Keratinocyte (primary cell): ENCODE results near the gene DGCR8. TPM values are rescaled to one million over a fixed set of nuclear protein-coding genes. Genes with fewer than 3 reads are reported as not detected.

ENCODE experiments used
- DNase-seq: peaks from one replicate; pipeline ENCODE4 v3.0.0-alpha.2; 2011; ENCODE audit warnings: low read depth, missing footprints, low spot score
- FAIRE-seq: peaks from 2 replicates; lab custom pipeline; 2011; peaks lifted over from hg19 to GRCh38; lab: Jason Lieb, UNC
- H2AFZ ChIP-seq: 2 replicates; pipeline ENCODE4 v1.6.0; 2012; ENCODE audit warnings: low read length, control low read depth, inconsistent platforms; ENCODE audit not compliant: control insufficient read depth
- H3K27ac ChIP-seq: 2 replicates; pipeline ENCODE4 v1.5.1; 2011; ENCODE audit warnings: low read length; ENCODE audit not compliant: control insufficient read depth, insufficient read depth
- H3K27me3 ChIP-seq: 3 replicates; pipeline ENCODE4 v1.6.0; 2011; ENCODE audit warnings: low read length; ENCODE audit not compliant: control insufficient read depth, insufficient read depth; ENCODE audit errors: extremely low read depth
- H3K36me3 ChIP-seq, 2 experiments: 2 replicates in 1 of 2; 3 replicates in 1 of 2; pipeline ENCODE4 v1.5.1; 2011; ENCODE audit warnings: low read length in 2 of 2, mild to moderate bottlenecking in 1 of 2; ENCODE audit not compliant: control insufficient read depth in 2 of 2, insufficient read depth in 2 of 2; ENCODE audit errors: extremely low read depth in 1 of 2
- H3K4me1 ChIP-seq: 3 replicates; pipeline ENCODE4 v1.5.1; 2011; ENCODE audit warnings: low read length; ENCODE audit not compliant: control insufficient read depth, insufficient read depth; ENCODE audit errors: extremely low read depth
- H3K4me2 ChIP-seq: 3 replicates; pipeline ENCODE4 v1.6.0; 2011; ENCODE audit warnings: low read depth, low read length; ENCODE audit not compliant: control insufficient read depth, insufficient read depth; ENCODE audit errors: extremely low read depth
- H3K4me3 ChIP-seq, 3 experiments: fragments of 200-600 bp in 1 of 3; sonication (generic) in 1 of 3; 2 replicates in 2 of 3; 3 replicates in 1 of 3; pipeline ENCODE4 v1.5.1; 2011 to 2016; ENCODE audit warnings: low read length in 3 of 3, mild to moderate bottlenecking in 3 of 3, control low read depth in 2 of 3, inconsistent platforms in 1 of 3, low read depth in 1 of 3, mixed read lengths in 1 of 3, mixed run types in 1 of 3, moderate library complexity in 1 of 3; ENCODE audit not compliant: control insufficient read depth in 2 of 3, insufficient read depth in 2 of 3; ENCODE audit errors: extremely low read depth in 1 of 3
- H3K79me2 ChIP-seq: 2 replicates; pipeline ENCODE4 v1.6.0; 2012; ENCODE audit warnings: low read length; ENCODE audit not compliant: control insufficient read depth, insufficient read depth
- H3K9ac ChIP-seq: 3 replicates; pipeline ENCODE4 v1.6.0; 2011; ENCODE audit warnings: low read length; ENCODE audit not compliant: control insufficient read depth, insufficient read depth; ENCODE audit errors: extremely low read depth
- H3K9me1 ChIP-seq: 3 replicates; pipeline ENCODE4 v1.6.0; 2011; ENCODE audit warnings: low read length; ENCODE audit not compliant: control insufficient read depth, insufficient read depth; ENCODE audit errors: extremely low read depth
- H3K9me3 ChIP-seq: 2 replicates; pipeline ENCODE4 v1.5.1; 2012; ENCODE audit warnings: low read depth, low read length; ENCODE audit not compliant: control insufficient read depth
- H4K20me1 ChIP-seq: 3 replicates; pipeline ENCODE4 v1.6.0; 2011; ENCODE audit warnings: low read length; ENCODE audit not compliant: control insufficient read depth, insufficient read depth; ENCODE audit errors: extremely low read depth
- EZH2 ChIP-seq: IDR thresholded peaks from one replicate; pipeline ENCODE4 v1.6.1; 2012; ENCODE audit warnings: inconsistent platforms, mild to moderate bottlenecking, low read length, moderate library complexity
- dilution Hi-C: fragments of 300-500 bp; cut with MboI; formaldehyde crosslinking; loops from one replicate; pipeline ENCODE4 v1.7.0; 2020; ENCODE audit warnings: low sequenced_read_pairs; ENCODE audit not compliant: extremely low pct_ligation_motif_present
- polyA plus RNA-seq, 5 experiments: library from polyadenylated mRNA; depleted of rRNA in 3 of 5; stranded (reverse) in 3 of 5; stranded (forward) in 1 of 5; unstranded in 1 of 5; fragments of >200 nt; gene quantifications; 1 replicate in 1 of 5; 2 replicates in 3 of 5; 3 replicates in 1 of 5; pipeline versions ENCODE4 v1.2.1 to v1.2.3, GENCODE V29; 2011 to 2012; ENCODE audit warnings: missing spikeins in 2 of 5, low read depth in 1 of 5, low replicate concordance in 1 of 5
- TF ChIP-seq, protein P1 (sequence below), 3 experiments: IDR thresholded peaks in 1 of 3; conservative IDR thresholded peaks in 1 of 3; optimal IDR thresholded peaks in 1 of 3; 2 replicates in 2 of 3; 3 replicates in 1 of 3; pipeline versions ENCODE3 to v1.5.1; 2011; ENCODE audit warnings: low read length in 3 of 3, mild to moderate bottlenecking in 3 of 3, moderate library complexity in 2 of 3, control low read depth in 1 of 3, inconsistent platforms in 1 of 3; ENCODE audit not compliant: insufficient read depth in 2 of 3; ENCODE audit errors: extremely low read depth in 1 of 3

The DGCR8 gene
- polyA plus RNA-seq, 1 donor (not counting 4 experiments of a cell fraction or from before 2014, with no cell fraction given) = 17.2 TPM

GRCh38 chr22:20084547-20085413 is 4.7 kb downstream of the DGCR8 start:
- H3K36me3 ChIP-seq = peaks cover 31 to 44% of the 10 kb centered on the region in 2 experiments
- peaks cover 14% of the 10 kb centered on the region for H4K20me1 ChIP-seq
- H3K9me3 ChIP-seq = no peaks in the 10 kb centered on the region
- TF ChIP-seq EZH2 = no peak
- TF ChIP-seq, protein P1, sequence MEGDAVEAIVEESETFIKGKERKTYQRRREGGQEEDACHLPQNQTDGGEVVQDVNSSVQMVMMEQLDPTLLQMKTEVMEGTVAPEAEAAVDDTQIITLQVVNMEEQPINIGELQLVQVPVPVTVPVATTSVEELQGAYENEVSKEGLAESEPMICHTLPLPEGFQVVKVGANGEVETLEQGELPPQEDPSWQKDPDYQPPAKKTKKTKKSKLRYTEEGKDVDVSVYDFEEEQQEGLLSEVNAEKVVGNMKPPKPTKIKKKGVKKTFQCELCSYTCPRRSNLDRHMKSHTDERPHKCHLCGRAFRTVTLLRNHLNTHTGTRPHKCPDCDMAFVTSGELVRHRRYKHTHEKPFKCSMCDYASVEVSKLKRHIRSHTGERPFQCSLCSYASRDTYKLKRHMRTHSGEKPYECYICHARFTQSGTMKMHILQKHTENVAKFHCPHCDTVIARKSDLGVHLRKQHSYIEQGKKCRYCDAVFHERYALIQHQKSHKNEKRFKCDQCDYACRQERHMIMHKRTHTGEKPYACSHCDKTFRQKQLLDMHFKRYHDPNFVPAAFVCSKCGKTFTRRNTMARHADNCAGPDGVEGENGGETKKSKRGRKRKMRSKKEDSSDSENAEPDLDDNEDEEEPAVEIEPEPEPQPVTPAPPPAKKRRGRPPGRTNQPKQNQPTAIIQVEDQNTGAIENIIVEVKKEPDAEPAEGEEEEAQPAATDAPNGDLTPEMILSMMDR (optimal IDR thresholded peaks at IDR 0.05 in 1 of 3, IDR thresholded peaks at IDR 0.05 in 1 of 3, conservative IDR thresholded peaks at IDR 0.05 in 1 of 3; ENCODE audit: extremely low read depth in 1 of 3, insufficient read depth in 2 of 3, low read length in 3 of 3) = peak in 2 of 3 experiments; percentile 35 to 61
- no peak overlapping the region for H2AFZ ChIP-seq
- DNase-seq = no peak
- H3K9me1 ChIP-seq = peaks cover 5% of the 10 kb centered on the region
- dilution Hi-C loops = no loop called here
- H3K79me2 ChIP-seq = peaks cover 69% of the 10 kb centered on the region
- no peaks in the 10 kb centered on the region for H3K27me3 ChIP-seq
- no peak for FAIRE-seq
- peaks cover 16% of the 10 kb centered on the region for H3K4me1 ChIP-seq
- H3K27ac ChIP-seq = no peak overlapping the region
- H3K4me2 ChIP-seq = no peak overlapping the region
- no peak overlapping the region for H3K4me3 ChIP-seq
- no peak overlapping the region for H3K9ac ChIP-seq

- H3K79me2 ChIP-seq = peaks cover 66% of the 10 kb centered on the region
- peaks cover 16% of the 10 kb centered on the region for H3K4me1 ChIP-seq
- TF ChIP-seq EZH2 = no peak
- TF ChIP-seq, protein P1 (optimal IDR thresholded peaks at IDR 0.05 in 1 of 3, IDR thresholded peaks at IDR 0.05 in 1 of 3, conservative IDR thresholded peaks at IDR 0.05 in 1 of 3; ENCODE audit: extremely low read depth in 1 of 3, insufficient read depth in 2 of 3, low read length in 3 of 3) = no peak
- FAIRE-seq (no peak), DNase-seq (no peak)
- H3K4me2 ChIP-seq = no peak overlapping the region
- no peaks in the 10 kb centered on the region for H3K27me3 ChIP-seq
- dilution Hi-C loops = no loop called here
- H3K9me3 ChIP-seq = no peaks in the 10 kb centered on the region
- no peak overlapping the region for H3K27ac ChIP-seq
- H3K36me3 ChIP-seq = peaks cover 39 to 53% of the 10 kb centered on the region in 2 experiments
- peaks cover 16% of the 10 kb centered on the region for H4K20me1 ChIP-seq
- no peak overlapping the region for H3K4me3 ChIP-seq
- no peak overlapping the region for H2AFZ ChIP-seq
- H3K9ac ChIP-seq = no peak overlapping the region
- H3K9me1 ChIP-seq = peaks cover 5% of the 10 kb centered on the region
These were observed 5.6 kb downstream of the DGCR8 start for GRCh38 chr22:20085651-20086050.
